GM19395 (cell line): ENCODE data around the gene KIRREL3.

Experiments used
- ATAC-seq: cut with Tn5 transposase; IDR thresholded peaks from one replicate; pipeline ENCODE4 v1.9.1; 2021; ENCODE audit warnings: mild to moderate bottlenecking, moderate library complexity; ENCODE audit not compliant: unreplicated experiment

The KIRREL3 gene

DNA sequence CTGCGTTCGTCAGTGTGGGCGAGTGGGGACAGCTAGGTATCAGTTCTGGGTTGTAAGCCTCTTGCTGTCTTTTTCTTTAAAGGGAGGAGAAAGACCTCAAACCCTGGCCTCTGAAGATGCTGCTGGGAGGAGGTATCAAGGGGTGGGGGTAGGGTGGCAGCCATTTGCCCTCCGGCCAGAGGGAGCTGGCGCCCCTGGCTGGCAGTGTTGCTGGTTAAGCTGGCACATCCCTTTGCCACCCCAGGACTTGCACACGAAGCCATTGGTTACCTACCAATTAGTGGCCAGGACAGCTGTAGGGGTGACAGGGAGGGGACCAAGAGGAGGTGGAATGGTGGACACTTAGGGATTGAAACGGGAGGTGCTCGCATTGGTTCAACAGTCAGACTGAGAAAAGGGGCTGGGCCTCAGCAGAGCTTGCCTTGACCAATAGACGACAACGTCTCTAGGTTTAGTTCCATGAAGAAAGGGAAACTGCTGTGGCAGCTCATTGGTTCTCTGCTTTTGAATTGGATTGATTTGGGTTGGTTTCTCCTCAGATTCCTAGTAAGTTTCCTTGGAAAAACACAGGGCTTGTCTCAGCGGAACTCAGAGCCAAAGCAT is 567.2 kb downstream of the KIRREL3 start:
- ATAC-seq, result no peak

DNA sequence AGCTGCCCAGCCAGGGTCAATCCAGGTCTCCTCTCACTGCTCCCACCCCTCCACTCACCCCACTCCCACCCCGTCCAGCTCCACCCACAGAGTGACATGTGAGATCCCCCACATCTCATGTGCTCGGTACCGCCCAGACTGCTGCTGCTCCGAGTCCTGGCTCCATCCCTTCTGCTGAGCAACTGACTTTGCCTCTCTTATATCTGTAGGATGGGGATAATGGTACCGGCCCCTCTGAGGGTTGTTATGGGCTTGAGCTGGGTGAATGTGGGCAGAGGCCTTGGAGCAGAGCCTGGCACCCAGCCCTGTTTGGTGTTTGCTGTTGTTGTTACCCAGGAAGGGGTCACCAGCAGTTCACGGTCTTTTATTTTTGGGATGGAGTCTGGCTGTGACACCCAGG is 568.0 kb downstream of the KIRREL3 start:
- ATAC-seq, result no peak

DNA sequence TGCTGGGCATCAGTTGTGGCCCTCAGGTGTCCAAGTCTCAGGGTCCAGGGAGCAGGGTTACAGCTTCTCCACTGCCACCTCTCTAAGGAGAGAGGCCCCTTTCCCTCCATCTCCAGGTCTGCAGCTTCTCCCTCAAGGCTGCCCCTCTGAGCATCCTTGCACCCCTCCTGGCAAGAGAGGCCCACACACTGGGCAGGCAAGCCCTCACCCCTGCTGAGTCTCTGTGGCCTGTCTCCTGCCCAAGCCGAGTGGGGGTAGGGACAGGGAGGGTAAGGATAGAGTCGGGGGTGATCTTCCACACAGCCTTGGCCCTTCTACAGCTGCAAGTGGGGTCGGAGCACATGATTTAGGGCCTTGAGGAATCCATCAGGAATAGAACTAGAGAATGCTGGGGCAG is 568.5 kb downstream of the KIRREL3 start:
- no peak for ATAC-seq

DNA sequence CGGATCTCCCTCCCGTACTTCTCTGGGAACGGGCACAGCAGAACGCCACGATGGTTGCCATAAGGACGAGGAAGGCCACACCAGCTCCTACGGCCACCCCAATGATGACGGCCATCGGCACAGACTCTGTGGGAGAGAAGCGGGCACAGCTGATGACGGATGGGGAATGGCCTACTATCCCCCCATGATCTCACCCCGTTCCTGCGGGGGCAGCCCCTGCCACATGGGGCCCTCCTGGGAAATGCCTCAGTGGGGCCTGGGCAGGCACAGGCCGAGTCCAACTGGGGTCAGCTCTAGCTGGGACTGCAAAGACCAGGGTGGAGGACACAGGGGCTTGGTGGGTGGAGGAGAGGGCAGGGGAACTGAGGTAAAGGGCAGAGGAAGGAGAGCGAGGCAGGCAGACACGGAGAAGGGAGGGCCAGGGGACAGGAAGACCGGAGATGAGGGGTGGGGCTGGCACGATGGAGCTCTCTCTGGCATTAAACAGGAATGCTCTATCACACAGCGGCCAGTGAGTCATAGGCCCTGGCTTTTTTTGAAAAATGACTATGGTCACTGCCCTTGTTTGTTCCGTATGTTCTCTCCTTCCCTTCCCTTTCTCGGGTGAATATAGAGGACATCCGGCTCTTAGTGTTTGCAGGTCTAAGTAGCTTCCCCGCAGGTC is 569.0 kb downstream of the KIRREL3 start:
- no peak for ATAC-seq

DNA sequence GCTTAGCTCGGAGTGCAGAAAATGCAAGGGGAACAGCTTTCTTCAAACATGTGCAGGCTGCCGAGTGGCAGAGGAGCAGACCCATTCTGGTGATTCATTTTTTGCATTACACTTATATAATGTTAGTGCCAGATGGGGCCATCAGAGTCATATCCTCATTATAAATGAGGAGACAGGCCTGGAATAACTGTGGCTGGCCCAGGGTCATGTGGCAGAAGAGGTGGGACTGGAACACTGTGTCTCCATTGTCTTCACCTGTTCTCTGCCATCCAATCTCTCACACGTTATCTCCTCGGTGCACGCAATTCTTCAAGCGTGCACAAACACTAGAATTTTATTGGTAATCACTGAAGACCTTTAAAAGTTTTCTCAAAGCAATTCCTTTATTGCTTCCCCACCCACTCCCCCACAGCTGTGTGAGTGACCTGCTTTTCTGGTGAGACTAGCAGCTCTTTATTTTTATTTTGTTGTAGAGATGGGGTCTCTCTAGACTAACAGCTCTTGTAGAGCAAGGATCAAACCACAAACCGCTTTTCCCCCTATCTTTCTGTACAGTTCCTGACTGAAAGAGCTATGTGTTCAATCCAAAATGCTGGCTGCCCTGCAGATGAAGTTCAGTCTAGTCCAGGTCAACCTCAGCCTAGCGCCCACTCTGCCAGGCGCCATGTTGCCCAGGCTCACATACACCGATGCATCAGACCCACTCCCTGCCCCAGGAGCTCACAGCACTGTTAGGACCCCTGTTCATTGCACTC is 569.8 kb downstream of the KIRREL3 start:
- ATAC-seq, result no peak

DNA sequence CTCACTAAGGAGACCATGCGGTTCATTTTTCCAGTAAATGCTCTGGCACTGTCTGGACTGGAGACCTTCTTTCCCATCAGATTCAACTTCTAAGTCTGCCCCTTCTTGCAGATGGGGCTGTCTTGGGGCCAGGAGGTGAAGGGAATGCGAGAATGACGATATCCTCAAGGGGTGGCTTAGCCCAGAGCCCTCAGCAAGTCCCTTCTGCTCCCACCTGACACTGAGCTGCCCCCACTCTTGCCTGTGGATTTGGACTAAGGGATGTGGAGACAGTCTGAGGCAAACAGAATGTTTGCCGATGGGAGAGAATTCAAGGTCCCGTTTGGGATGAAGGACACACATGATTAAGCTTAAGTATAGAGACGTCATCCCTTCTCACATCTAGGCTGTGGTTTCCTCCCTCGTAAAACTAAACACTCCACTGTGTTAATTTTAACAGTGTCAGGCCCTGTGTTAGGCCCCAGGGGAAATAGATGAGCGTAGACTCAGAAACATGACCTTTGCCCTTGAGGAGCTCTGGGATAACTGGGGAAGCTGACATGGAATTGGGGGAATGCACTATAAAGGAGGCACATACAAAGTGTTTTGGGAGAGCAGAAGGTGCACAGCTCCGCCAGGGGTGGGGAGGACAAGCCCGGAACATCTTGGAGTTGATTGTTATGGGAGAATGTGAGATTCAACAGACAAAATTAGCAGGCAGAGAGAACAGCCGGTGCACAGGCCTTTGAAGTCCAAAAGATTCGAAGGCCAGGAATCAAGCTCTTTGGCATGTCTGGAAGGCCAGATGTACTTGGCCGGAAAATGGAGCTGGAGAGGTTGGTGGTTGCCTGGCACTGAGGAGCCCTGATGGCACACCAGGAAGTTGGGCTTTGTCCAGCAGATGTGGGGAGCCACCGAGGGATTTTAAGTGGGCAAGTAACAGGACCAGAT is 573.5 kb downstream of the KIRREL3 start:
- ATAC-seq, result peak; percentile 59

DNA sequence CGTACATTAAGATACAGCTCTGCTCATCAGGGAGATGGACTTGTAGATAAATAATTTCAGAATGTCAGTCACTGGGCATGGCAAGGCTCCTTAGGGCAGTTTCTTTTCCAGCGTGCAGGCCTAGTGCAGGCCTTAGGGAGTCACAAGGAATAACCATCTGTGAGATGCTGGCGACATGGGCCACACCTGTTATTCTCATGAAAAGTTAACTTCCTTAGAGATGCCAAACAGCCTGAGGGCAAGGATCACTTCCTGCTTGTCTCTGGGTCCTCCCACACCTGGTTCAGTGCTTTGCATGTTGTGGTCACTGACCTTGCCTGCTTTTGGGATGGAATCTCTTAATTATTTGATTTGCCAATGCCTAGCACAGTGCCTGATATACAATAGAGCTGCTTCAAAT is 574.5 kb downstream of the KIRREL3 start:
- ATAC-seq, result no peak

DNA sequence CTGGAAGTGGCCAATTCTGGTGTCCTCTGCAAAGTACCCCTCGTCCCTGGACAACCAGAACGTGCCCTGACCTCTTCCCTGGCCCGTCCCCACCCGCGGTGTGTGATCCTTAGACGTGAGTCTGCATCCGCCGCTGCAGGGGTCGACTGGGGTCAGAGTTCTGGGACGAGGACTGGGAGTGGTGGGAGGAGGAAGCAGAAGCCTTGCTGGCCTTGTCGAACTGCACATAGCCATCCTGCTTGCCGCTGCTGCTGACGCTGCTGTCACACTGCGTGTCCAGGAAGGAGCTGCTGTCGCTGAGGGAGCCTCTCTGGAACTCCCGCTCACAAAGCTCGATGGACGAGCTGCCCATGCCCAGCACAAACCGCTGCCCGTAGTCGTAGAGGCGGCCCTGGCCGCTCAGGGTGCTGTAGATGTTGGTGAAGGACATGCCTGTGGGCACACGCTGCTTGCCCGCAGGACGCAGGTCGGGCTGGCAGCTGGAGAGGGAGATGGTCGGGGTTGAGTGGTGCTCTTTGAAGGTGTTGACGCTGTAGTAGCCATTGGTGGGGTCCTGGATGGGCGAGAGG is 576.0 kb downstream of the KIRREL3 start:
- ATAC-seq, result no peak

DNA sequence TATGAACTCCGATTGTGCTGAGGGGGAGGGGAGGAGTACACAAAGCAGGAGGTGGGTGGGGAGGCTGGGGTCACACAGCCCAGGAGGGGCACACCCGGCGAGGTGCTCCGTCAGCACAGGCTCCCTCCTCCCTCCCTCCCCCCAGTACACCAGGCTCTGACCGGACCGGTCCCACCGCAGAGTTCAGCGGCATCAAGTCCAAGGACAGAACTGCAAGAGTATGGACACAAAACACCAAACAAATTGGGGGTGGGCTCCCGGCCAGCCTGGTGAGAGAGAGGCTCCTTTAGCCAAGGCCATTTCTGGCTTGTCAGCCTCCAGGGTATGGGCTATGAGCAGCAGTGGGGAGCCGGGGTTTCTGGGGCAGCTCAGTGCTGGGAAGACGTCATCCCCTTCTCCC is 576.8 kb downstream of the KIRREL3 start:
- ATAC-seq, result no peak

DNA sequence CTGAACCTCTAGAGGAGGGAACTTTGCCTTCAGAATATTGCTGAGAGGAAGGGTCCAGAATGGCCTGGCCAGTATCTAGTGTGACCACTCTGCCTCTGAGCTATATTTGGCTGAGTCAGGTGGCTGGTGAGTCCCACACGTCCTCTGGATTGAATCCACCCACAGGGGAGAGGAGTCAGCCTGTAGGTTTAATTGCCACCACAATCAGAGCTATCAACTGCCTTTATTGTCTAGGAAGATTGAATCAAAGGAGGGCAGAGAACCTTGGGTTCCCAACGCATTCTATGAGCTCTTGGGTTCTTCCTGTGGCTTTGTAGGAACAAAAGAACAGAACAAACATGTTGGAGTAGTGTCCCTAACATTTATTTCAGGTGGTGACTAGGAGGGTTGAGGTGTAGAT is 577.4 kb downstream of the KIRREL3 start:
- ATAC-seq, result no peak

DNA sequence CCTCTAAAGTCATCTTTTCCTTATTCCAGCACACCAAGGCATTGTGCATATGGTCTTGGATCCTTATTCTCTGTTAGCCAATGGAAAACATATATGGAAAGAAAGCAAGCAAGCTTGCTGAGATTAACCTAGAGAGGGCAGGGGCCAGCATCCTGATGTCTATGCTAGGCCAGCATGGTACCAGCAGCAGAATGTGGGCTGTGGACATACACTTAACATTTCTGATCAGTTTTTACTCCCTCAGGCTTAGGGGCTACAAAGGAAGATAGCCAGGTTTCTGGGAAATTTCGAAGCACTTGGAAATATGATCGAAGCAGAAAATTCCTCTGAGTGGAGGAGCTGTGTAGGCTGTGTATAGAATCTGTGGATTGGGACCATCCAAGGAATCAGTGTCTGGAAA is 578.1 kb downstream of the KIRREL3 start:
- ATAC-seq, result no peak

DNA sequence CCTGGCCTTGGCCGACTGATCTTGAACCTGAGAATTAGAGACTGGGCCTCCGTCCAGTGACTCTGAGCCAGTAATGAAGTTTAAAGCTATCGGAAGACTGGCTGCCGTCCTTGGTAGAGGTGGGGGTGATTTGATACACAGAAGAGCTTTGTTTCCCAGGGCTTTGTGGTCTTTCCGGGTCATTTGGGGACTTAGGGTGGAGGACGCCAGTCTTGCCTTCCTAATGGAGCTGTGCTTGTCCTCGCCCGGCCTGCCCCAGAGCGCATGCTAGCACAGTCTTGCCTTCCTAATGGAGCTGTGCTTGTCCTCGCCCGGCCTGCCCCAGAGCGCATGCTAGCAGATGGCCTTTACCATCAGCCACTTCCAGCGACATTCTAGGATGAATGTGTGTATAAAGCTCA is 579.3 kb downstream of the KIRREL3 start:
- no peak for ATAC-seq

DNA sequence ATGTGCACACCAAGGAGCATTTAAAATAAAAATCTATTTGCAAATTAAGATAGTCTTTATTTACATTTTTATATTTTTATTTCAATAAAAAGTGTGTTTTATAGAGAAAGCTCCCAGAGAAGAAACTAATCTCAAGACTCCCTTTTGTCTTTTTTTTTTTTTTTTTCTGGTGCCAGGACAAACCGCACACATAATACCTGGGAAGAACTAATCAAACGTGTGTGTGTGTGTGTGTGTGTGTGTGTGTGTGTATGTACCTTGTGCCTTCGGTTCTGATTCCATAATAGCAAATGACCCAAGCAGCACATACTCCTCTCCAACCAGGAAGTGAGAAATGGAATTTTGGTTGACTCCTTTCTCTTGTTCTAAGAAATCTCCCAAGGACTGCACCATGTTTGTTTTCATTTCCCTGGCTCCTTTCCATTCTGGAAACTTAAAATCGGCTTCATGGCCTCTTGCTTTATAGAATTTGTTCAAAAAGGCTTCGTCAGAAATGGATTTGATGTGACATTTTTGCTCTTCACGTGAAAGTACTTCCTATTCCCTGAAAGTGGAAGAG is 579.8 kb downstream of the KIRREL3 start:
- no peak for ATAC-seq

DNA sequence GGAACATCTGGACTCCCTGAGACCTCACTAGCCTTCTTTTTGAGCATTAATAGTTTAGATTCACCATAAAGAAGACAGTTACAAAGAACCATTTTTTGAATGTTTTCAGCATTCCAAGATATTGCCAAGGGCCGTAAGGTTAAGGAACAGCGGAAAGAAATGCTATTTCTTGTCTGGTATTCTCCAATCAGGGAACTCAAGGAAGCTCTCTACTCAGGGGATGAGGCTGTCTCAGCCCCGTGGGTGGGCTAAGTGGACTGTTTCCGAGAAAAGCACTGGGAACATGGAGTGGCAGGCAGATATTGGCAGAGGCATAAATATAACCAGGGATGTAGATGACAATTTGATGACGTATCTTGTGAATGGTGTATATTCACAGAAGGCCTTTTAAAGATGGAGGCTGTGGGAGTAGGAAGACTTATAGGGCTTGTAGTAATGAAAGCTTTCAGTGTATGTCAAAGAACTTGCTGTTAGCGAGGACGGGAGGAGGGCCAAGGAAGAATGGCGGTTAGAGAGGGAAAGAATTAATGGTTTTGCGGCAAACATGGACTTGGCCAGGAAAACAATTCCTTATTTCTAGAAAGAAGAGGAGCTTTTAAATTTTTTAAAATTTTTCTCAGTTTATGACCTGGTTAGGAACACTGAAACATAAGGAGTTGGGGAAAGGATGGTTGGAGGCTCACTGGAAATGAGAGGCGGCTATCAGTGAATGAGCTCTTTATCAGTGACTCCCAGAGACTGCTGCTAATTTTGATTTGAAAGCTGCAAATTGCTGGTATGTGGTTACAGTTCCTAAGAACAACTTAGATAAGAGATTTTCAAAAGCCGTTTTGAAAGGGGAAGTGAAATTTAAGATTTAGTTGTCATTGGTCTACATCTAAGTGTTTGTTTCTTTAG is 580.5 kb downstream of the KIRREL3 start:
- peak; percentile 84 for ATAC-seq

DNA sequence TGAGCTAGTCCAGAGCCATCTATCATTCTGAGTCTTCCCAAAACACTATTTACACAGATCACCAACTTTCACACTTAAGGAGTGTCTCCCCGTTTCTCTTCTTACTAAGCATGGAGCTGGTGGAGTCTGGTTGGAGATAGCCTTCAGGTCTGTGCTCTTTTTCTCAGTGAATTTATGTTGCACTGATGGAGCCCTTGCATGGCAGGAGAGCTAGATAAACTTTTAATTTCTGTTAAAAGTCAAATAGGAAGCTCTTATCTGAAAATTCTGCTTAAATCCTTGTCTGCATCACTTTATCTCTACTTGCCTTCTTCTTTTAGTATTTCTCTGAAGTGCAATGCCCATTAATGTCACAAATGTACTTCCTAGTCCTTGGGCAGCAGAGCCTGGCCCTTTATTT is 581.7 kb downstream of the KIRREL3 start:
- no peak for ATAC-seq

DNA sequence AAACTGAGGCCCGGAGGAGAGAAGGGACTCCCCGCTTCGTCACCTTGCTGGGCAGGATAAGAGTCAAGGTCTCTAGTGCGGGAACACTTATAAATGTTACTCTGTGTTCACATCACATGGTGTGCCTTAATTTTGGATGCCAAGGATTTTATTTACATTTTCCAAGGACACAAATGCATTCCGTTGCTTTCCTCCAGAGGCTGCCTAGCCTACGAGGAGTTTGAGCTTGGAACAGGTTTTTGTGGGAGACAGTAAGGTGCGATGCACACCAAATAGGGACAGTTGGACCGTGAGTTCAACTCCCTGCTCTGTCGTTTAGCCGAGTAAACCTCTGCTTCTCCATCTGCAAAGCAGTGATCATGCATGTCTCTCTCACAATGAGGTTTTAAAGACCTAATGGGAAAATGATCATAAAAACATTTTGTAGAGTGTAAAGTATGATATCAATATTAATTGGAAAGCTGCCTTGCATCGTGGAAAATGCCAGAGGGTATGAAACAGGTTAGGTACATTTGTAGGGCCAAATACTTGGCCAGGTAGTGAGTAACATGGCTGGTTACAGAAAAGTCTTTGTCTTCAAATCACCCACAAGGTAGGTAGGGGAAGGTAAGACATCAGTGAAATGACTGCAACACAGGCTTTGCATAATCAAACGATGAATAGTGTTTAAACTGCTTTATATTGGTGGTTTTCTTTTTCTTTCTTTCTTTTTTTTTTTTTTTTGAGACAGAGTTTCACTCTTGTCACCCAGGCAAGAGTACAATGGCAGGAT is 583.3 kb downstream of the KIRREL3 start:
- no peak for ATAC-seq

DNA sequence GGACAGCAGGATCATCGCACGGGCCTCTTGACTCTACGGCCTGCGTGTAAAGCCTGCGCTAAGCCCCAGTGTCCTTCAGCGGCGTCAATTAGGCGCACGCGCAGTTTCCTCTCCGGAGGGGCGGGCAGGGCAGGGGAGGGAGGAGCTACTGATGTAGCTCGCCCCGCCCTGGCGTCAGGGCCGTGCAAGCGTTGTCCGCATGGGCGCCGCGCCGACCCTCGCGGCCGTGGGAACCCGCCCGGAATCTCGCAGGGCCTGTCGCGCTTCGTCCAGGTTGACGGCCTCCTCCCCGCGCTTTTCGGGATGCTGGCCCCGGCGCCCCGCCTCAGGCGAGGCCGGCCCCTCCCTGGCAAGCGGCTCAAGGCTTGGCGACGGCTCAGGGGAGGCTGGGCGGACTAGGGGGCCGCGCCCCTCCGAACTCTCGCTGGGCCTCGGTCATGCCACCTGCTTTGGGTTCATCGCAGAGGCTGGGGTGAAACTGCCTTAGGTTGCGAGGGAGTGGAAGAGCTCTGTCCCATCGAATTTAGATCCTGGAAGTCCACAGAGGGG is 584.0 kb downstream of the KIRREL3 start:
- peak; percentile 83 for ATAC-seq

DNA sequence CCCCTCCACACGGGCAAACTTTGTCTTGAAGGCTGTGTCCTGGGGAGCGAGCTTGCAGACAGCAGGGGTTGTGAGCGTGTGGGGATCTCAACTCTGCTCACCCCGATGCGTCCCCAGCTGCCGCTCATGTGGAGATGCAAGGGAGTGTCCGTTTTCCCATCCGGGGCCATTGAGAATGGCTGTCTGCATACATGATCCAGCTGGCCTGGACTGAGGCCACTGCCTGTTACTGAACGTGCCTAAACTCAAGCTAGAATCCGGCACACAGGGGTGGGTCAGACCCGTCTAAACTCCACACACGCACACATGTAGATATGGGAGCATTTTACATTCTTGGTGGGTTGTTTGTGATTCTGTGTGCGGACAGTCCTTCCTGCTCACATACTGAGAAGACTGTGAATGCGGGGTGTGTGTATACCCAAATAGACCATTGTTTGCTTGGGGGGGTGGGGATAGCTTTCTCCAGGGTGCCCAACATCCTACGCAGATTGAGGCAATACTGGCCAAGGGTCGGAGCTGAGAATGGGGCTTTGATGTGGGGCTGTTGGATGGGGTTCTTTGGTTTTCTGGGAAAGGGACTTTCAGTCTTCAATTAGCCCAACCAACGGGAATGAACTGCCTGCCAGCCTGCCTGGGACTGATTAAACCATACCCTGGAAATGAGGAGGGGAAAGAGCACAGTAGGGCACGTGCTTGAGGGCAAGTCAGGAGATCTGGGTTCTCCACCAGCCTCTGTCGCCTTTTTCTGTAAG is 584.7 kb downstream of the KIRREL3 start:
- ATAC-seq, result peak; percentile 7
